ENCODE data around the gene DPYD.

Gene DPYD

DNA sequence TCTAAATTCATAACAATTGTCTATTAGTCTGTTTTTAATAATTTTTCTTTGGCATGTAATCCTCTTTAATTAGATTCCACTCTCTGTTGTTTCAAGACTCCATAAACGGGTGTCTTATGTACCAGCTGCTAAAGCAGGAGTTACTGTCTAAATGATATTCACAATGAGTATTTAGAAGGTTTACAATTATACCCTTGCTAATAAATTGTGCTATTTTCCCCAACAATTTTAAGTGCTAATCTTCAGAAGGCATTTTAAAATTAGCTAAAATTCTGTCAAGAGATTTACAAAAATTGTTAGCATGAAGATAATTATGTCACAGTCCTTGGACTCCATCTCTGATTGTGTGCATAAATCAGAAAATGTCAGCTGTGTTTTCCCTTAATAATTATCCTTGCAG, 83.7 kb downstream of the DPYD start:
- DNase-seq (ENCODE audit: low spot score) = no peak

DNA sequence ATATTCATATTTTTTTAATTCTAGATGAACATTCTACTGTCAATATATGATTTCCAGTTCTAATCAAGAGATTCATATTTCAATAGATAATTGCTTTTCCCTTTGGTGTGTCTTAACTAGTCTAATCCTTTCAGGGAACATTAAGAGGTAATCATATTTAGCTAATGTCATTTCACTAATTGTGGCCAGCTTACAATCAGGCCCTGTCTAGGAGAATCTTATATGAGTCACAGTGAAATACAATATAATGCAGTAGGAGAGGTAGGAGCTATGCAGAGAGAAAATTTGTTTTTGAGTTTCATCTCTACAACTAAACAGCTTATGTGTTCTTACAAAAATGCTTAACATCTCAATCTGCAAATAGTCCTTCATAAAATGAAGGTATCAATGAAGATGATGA, 85.9 kb downstream of the DPYD start:
- DNase-seq (ENCODE audit: low spot score) = no peak

DNA sequence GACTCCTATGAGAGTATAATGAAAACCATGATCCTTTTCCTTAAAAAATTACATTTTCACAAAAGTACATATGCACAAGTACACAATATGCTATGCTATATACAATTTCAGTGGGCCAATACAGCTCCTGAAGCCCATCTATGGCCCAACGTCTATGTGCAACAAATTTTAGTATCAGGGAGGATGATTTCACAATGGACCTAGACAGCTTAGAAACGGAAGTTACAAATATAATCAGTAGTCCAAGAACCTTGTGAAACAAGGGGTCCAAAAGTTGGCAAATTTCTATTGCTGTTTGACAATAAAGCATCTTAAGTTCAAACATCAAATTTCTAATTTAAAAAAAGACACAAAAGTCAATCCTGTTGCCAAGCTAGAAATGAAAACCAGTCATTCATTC, 87.0 kb downstream of the DPYD start:
- DNase-seq (ENCODE audit: low spot score) = no peak

DNA sequence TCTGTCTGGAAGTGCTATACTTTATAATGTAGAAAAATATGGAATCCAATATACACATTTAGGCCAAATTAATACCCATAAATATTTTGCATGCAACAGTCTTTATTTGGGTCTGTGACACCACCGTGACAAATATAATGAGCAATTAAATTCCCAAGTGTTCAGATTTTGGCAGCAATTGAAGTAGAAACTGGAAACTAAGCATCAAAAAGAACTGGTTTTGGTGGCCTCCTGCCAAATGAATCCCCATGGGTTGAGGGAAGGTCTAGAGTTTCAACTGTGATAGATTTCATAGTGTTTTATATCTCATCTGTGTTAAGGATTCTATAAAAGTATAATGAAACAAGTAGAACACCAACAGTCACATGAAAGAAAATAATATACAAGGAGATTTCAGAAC, 88.4 kb downstream of the DPYD start:
- no peak for DNase-seq (ENCODE audit: low spot score)

DNA sequence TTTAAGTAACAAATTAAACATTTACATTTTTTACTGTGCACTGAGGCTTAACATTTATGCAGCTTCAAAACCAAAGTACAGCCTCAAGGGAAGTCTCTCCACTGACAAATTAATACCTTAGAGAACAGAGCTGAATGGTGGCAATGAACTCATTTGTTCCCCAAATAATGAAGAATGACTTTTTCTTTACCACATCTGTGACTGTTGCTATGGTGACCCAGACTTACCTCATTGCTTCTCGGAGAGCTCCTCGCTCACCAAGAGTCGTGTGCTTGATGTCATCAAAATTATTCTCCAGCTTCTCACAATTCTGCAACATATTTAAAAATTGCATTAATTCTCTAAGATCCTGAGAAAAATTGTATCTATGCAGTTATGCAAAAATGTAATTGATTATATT, 92.9 kb downstream of the DPYD start:
- DNase-seq (ENCODE audit: low spot score) = no peak

DNA sequence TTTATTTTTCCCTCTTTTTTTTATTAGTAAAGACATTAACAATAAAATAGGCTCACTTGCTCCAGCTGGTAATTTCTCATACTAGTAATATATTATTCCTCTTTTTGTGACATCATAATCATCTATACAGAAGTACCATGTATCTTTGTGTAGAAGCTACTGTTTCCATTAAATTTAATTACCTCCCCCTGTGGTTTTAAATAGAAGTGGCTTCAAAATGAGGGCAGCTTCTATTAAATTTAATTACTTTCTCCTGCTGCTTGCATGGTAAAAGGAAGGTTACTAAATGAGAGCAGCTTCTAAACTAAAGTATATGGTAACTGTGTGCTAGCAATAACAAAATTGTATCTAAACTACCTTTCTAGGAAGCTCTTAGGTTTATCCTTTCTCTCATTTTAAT, 94.0 kb downstream of the DPYD start:
- no peak for DNase-seq (ENCODE audit: low spot score)

DNA sequence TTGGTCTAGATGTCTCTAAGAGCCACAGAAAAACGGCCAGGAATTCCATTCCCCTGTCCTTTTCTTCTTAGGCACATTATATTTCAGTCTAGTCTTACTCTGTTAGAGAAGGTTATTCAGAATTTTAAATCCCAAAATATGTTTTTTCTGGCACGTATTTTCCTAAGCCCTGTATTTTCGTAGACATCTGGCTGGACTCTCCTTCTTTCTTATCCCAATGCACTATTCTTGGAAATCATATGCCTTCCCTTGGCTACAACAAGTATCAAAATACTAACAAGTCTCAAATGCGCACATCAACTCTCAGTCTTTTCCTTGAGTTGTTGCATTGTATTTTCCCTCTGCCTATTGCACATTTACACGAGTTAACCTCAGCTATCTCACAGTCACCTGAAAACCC, 96.2 kb downstream of the DPYD start:
- DNase-seq (ENCODE audit: low spot score) = no peak

DNA sequence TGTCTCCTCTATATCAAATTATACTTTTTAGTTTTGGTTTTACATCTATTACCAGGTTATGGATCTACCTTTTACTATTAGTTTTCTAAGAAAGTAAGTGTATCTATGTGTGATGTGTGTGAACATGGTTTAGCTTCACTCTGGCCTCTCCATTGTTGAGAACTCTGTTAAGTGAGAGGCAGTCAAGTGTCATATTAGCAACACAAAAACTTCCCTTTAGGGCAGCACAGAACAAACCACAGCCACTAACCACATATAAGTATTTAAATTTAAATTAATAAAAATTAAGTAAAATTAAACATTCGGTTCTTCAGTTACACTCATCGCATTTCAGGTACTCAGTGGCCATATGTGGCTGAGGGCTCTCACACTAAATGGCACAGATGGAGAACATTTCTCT, 96.6 kb downstream of the DPYD start:
- no peak for DNase-seq (ENCODE audit: low spot score)

DNA sequence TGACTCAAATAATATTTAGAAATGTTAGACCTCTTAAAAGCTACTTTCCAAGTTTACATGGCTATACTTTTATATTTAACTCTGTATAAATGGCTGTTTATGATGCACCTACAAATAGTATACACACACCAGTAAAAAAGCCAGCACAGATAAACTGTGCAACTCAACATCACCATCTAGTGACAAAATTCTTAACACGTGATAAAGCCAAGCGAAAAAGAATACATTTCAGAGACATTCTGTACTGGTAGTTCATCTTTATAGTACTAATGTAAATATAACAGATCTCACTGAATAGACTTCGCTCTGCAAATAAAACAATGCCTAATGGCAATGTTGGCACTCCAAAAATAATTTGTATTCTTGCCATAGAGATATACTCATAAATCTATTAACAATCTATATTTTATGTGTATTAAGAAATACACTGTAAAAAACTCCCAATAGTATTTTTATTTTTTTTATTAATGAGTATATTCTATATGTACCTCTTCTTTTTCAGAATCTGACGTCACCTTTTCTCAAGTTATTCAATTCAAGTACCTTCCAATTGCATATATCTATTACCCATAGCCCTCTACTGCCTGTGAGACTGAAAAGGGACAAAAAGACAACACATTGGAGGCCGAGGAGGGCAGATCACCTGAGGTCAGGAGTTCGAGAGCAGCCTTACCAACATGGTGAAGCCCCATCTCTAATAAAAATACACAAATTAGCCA, 100.2 kb downstream of the DPYD start:
- DNase-seq (ENCODE audit: low spot score) = peak; percentile 11

DNA sequence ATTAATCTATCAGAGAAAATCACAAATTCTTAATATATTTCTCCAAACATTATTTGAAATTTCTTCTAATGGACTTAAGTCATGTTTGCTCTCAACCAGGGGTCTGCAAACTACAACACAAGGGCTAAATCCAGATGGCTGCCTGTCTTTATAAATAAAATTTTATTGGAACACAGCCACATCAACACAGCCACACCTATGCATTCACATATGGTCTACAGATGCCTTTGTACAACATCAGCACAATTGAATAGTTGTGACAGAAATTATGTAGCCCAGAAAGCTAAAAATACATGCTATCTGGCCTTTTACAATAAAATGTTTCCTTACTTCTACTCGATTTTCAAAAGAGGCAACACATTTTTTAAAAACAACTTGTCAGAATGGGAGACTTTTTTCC, 103.9 kb downstream of the DPYD start:
- DNase-seq (ENCODE audit: low spot score) = no peak

DNA sequence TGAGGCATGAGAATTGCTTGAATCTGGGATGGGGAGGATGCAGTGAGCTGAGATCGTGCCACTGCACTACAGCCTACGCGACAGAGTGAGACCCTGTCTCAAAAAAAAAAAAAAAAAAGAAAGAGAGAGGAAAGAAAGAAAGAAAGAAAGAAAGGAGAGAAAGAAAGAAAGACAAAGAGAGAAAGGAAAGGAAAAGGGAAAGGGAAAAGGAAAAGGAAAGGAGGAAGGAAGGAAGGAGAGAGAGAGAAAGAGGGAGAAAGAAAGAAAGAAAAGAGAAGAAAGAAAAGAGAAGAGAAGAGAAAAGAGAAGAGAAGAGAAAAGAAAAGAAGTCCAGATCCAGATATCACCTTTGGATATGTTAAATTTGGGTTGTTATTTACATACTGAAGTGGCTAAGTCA, 106.0 kb downstream of the DPYD start:
- DNase-seq (ENCODE audit: low spot score) = no peak

DNA sequence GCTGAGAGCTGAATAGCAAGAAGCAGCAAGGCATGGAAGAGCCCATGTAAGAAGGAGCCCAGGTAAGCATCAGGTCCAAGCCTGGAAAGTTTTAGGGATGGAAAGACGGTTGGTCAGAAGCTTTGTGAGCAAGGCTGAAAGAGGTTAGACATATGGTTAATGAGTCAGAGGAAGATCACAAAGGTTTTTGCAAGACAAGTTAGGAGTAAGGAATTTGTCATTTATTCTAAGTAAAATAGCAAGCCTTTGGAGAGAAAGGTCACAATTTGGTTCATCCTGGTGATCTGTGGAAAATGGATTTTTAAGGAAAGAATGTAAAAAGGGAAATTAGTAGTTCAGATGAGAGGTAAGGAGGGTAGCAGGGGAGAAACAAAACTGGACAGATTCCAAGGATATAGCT, 106.7 kb downstream of the DPYD start:
- DNase-seq (ENCODE audit: low spot score) = no peak

DNA sequence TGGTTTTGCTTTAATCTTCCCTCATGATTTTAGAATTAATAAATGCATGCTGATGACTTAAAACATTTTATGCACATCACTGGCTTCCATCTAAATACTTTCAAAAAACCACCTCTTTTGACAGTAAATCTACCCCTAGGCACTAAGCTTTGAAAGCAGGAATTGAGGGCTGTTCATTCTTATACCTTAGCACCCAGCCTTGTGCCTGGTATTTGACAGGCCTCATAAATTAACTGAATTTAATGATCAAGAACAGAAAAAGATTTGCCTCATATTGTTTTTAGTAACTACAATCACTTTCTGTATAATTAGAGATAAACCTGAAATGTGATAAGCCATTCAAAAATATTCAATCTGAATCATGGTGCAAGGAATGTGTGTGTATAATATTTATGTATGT, 108.8 kb downstream of the DPYD start:
- DNase-seq (ENCODE audit: low spot score) = no peak

DNA sequence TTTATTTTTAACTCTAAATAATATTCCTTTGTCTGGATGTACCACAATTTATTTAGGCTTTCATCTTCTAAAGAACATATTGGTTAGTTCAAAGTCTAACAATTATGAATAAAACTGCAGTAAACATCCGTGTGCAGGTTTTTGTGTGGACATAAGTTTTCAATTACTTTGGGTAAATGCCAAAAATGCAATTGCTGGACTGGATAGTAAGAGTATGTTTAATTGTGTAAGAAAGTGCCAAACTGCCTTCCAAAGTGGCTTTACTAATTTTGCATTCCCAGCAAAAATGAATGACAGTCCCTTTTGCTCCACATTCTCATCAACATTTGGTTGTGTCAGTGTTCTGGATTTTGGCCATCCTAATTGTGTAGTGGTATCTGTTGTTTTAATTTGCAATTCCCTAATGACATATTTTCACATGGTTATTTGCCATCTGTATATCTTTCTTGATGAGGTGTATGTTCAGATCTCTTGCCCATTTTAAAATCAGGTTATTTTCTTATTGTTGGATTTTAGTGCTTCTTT, 113.8 kb downstream of the DPYD start:
- DNase-seq (ENCODE audit: low spot score) = no peak

DNA sequence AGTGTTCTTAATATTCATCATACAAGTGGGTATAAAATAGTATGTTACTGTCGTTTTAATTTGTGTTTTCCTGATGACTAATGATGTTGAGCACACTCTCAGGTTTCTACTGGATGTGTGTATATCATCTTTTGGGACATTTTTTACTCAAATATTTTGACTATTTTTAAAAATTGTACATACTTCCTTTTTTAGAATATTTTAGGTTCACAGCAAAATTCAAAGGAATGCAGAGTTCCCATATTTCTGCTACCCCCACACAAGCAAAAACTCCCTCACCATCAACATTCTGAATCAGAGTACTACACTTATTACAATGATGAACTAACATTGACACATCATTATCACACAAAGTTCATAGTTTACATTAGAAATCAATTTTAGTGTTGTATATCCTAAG, 114.5 kb downstream of the DPYD start:
- no peak for DNase-seq (ENCODE audit: low spot score)

DNA sequence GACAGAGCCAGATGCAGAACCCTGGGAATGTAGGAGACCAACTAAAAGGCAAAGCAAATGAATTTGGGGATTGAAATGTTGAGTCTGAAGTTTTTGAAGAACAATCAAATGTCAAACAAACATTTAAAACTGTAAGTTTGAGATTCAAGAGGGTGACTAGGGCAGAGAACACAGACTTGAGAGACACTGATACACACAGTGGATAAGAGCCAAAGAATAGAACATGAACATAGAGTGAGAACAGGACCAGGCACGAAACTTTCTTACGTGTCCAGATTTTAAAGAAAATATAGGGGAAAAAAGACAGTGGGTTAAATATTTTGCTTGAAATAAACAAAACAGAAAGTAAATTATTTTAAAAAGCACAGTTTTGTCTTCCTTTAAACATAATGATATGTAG, 115.7 kb downstream of the DPYD start:
- DNase-seq (ENCODE audit: low spot score) = no peak

DNA sequence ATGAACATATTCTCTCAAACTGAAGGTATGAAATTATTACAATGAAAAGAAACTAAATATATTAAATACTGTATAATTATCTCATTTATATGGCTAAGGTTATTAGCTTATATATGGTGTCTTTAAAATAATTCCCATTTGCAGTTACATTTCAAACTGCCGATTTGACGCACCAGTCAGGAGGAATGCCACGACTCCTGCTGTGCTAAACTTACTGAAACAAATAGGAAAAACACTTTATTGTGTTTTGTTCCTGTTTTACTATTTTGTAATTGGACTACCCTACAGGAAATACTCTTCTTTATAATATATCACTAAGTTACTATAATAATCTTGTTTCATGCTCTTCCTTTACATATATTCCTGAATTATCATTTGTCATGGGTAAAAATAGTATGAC, 117.8 kb downstream of the DPYD start:
- DNase-seq (ENCODE audit: low spot score) = no peak

DNA sequence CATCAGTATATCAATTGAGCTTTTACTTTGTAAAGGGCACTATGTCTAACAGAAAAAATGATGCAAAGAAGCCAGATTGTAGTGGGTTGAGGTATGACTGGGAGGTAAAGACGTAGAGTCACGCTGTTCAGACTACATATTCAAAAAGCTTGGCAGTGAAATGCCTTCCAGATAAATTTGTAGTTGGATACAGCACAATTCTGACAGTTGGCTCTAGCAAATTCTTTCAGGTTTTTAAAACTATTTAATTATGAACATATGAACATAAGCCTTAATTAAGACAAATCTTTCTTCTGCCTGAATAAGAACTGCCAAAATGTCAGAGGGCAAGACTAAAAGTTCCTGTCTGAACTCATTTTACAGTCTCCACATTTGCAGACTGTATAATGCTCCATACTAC, 118.8 kb downstream of the DPYD start:
- no peak for DNase-seq (ENCODE audit: low spot score)

DNA sequence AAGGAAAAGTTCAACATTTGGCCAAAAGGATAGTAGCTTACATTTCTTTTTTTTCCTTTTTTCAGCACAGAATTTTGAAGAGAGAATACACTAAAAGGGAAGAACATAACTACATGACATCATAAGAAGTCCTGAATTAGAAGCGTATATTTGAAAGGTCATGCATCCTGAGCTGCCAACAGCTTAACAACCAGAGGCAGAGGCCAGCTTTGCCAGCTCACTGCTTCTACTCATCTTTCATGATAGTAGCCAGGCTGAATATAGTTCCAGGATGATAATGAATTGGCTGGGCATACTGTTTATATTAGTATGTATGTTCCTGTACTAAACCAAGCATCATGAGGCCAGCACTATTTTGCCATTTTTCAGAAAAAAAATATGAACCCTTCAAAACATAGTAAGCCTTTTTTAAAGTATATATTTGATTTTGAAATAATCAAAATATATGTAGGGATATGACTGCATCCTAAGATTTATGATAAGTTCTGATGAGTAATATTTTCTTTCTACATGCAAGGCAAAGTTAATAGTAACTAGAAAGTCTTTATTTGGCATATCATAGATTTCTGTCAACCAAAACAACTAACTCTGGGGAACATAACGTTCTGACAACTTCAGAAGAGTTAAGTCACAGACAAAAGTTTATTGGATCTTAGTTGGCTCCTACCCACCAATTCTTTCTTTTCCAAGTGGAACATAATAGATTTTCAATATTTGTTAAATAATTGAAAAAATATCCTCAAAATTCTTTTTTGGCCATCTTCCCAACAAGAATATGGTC, 123.2 kb downstream of the DPYD start:
- no peak for DNase-seq (ENCODE audit: low spot score)

DNA sequence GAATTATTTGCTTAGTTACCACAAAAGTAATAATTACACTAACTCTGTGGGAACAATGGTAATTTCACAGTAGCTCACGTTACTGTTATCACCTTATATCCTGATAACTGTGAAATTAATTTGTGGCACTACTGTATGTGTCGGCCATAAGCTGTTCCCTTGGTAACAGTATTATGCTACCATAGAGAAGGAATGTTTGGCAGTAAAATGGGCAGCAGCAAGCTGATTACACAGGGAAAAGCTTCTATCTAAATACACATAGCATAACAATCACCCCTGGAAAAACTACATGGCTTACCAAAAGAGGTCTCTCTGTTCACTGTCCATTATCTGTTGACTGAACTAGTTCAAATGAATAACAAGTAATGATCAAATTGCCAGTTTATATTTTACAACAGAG, 124.1 kb downstream of the DPYD start:
- no peak for DNase-seq (ENCODE audit: low spot score)

DNA sequence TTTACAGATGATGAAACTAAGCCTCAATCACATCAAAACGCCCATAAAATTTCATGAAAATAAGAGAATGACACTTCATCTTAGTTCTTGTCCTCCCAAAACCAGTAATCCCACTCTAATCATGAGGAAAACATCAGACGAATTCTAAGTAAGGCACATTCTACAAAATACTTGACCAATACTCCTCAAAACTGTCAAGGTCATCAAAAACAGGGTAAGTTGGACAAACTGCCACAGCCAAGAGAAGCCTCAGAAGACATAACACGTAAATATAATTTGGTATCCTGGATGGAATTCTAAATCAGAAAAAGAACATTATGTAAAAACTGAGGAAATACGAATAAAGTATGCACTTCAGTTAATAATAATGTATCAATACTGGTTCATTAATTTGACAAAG, 128.2 kb downstream of the DPYD start:
- DNase-seq (ENCODE audit: low spot score) = no peak

DNA sequence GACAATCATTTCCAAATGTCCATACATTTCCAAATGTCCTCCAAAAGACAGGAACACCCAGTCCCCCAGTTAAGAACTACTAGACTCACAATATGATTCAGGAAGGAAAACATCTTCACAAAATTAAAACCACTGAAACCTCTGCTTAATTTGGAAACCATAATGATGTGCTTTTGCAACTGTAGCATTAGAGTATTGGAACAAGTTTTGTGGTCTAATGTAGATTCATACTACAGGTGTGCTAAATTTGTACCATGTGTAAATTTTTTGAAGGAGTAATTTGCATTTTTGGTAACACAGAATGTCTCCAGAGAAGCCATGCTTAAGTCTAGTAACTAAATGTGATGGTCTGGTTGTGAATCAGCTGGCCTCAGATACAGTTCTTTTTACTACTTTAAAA, 129.6 kb downstream of the DPYD start:
- DNase-seq (ENCODE audit: low spot score) = no peak

DNA sequence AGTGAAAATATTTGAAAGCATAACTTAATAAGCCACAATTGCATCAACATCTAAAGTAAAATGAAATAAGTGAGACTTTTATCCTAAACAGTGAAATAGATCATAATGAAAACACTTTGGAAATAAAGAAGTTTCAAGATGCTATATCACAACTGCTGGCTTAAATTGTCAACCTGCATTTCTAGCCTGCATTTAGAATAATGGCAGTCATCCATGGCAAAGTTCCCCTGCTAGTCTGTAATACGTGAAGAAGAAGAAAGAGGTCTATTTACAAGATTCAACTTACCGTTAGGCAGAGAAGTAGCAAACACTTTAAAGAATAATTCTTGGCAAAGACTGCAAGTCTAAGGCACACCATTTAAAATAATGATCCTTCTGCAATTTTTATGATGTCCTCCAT, 133.6 kb downstream of the DPYD start:
- no peak for DNase-seq (ENCODE audit: low spot score)

DNA sequence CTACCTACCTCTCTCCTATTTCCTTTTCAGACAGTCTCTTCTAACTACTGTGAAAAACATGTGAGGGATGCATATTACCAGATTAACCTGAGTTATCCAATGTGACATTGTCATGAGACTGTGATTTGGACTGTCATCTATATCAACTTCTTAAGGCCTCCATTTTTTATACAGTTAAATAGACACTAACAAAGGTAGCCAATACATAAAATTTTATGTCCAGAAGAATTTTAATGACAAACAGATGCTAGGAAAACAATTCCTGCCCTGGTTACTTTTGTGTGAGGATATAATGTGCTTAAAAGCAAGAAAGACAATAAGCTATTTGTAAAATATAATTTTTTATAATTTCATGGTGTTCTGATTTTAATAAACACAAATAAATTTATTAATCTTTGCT, 136.2 kb downstream of the DPYD start:
- no peak for DNase-seq (ENCODE audit: low spot score)
